ENCODE results near the gene SNAP91.

- TF ChIP-seq POLR2AphosphoS5 (IDR thresholded peaks at IDR 0.05; ENCODE audit: borderline replicate concordance, low read depth, low read length): no peak
- no peak for TF ChIP-seq EZH2 (IDR thresholded peaks at IDR 0.05)
- no peak for TF ChIP-seq FOXP2 (optimal IDR thresholded peaks at IDR 0.05; ENCODE audit: control extremely low read depth, extremely low read length, insufficient read depth)
Measured at GRCh38 chr6:83605517-83605916, 103.4 kb downstream of the SNAP91 start.
